Ishikawa (cell line): ENCODE measurements around the gene C2CD4C.

Source experiments
- CREB1 ChIP-seq: IDR thresholded peaks from 2 replicates; pipeline ENCODE4 v1.6.1; 2012; ENCODE audit warnings: low read depth
- EP300 ChIP-seq: IDR thresholded peaks from 2 replicates; pipeline ENCODE4 v1.6.1; 2012; ENCODE audit warnings: borderline replicate concordance
- FOXM1 ChIP-seq: IDR thresholded peaks from 2 replicates; pipeline ENCODE4 v1.6.1; 2012; ENCODE audit warnings: low read depth, borderline replicate concordance
- NFIC ChIP-seq: IDR thresholded peaks from 2 replicates; pipeline ENCODE4 v1.6.1; 2012
- RAD21 ChIP-seq: IDR thresholded peaks from 2 replicates; pipeline ENCODE4 v1.6.1; 2012; ENCODE audit warnings: low read depth
- TAF1 ChIP-seq: IDR thresholded peaks from 2 replicates; pipeline ENCODE4 v1.6.1; 2012; ENCODE audit warnings: low read depth, mild to moderate bottlenecking
- TEAD4 ChIP-seq: IDR thresholded peaks from 2 replicates; pipeline ENCODE4 v1.6.1; 2012
- YY1 ChIP-seq: IDR thresholded peaks from 2 replicates; pipeline ENCODE4 v1.6.1; 2012; ENCODE audit warnings: low read depth
- ZBTB7A ChIP-seq: IDR thresholded peaks from 2 replicates; pipeline ENCODE4 v1.6.1; 2012; ENCODE audit warnings: low read depth
- TF ChIP-seq, protein P1 (sequence below): IDR thresholded peaks from 2 replicates; pipeline ENCODE4 v1.6.1; 2012; ENCODE audit warnings: low read depth, mild to moderate bottlenecking
- TF ChIP-seq, protein P2 (sequence below): IDR thresholded peaks from 2 replicates; pipeline ENCODE4 v1.6.1; 2012
- TF ChIP-seq, protein P3 (sequence below): IDR thresholded peaks from 2 replicates; pipeline ENCODE4 v1.6.1; 2012

DNA sequence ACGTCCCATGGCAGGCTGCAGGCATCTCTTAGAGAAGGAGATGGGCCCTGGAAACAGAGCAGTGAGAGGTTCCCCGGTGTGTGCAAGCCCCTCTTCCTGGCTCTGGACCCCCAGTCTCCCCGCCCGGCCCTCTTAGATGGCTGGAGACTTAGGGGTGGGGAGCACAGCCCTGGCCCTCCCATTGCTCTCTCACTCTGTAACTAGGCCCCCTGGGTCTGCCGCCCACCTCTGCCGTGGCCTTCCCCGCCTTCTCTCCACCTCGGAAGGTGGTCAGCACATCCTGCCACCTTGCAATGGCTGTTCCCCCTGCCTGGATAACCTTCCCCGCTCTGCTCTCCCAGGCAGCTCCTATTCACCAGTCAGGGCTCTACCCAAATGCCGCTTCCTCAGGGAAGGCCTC, 21.8 kb upstream of the C2CD4C start:
- TF ChIP-seq TAF1, result no peak
- TF ChIP-seq NFIC, result no peak
- no peak for TF ChIP-seq EP300
- no peak for TF ChIP-seq YY1
- TF ChIP-seq, protein P1, sequence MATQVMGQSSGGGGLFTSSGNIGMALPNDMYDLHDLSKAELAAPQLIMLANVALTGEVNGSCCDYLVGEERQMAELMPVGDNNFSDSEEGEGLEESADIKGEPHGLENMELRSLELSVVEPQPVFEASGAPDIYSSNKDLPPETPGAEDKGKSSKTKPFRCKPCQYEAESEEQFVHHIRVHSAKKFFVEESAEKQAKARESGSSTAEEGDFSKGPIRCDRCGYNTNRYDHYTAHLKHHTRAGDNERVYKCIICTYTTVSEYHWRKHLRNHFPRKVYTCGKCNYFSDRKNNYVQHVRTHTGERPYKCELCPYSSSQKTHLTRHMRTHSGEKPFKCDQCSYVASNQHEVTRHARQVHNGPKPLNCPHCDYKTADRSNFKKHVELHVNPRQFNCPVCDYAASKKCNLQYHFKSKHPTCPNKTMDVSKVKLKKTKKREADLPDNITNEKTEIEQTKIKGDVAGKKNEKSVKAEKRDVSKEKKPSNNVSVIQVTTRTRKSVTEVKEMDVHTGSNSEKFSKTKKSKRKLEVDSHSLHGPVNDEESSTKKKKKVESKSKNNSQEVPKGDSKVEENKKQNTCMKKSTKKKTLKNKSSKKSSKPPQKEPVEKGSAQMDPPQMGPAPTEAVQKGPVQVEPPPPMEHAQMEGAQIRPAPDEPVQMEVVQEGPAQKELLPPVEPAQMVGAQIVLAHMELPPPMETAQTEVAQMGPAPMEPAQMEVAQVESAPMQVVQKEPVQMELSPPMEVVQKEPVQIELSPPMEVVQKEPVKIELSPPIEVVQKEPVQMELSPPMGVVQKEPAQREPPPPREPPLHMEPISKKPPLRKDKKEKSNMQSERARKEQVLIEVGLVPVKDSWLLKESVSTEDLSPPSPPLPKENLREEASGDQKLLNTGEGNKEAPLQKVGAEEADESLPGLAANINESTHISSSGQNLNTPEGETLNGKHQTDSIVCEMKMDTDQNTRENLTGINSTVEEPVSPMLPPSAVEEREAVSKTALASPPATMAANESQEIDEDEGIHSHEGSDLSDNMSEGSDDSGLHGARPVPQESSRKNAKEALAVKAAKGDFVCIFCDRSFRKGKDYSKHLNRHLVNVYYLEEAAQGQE, result no peak
- TF ChIP-seq, protein P2, sequence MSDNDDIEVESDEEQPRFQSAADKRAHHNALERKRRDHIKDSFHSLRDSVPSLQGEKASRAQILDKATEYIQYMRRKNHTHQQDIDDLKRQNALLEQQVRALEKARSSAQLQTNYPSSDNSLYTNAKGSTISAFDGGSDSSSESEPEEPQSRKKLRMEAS, result no peak
- no peak for TF ChIP-seq FOXM1
- TF ChIP-seq, protein P3, sequence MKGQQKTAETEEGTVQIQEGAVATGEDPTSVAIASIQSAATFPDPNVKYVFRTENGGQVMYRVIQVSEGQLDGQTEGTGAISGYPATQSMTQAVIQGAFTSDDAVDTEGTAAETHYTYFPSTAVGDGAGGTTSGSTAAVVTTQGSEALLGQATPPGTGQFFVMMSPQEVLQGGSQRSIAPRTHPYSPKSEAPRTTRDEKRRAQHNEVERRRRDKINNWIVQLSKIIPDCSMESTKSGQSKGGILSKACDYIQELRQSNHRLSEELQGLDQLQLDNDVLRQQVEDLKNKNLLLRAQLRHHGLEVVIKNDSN, result no peak
- no peak for TF ChIP-seq RAD21
- TF ChIP-seq ZBTB7A, result no peak
- no peak for TF ChIP-seq CREB1
- no peak for TF ChIP-seq TEAD4
